ENCODE results near the gene DMD.

GRCh38 chrX:31499109-31499508 lies 1712.2 kb downstream of the DMD start:
- no peak for TF ChIP-seq EZH2 (IDR thresholded peaks at IDR 0.05; ENCODE audit: insufficient read depth, poor library complexity, severe bottlenecking)
- TF ChIP-seq EZH2phosphoT487 (IDR thresholded peaks at IDR 0.05; ENCODE audit: insufficient read depth, low read depth): no peak

Data from GM23248 (cell line).